GM18505 (cell line): Measurements from ENCODE around the gene KDM2A.

ENCODE experiments used
- ATAC-seq: cut with Tn5 transposase; IDR thresholded peaks from one replicate; pipeline ENCODE4 v1.9.1; 2021; ENCODE audit not compliant: unreplicated experiment
- POLR2A ChIP-seq: IDR thresholded peaks from 4 replicates; pipeline ENCODE4 v1.6.1; 2011; ENCODE audit warnings: borderline replicate concordance; ENCODE audit not compliant: insufficient read depth, insufficient read length; ENCODE audit errors: extremely low read depth

Gene KDM2A

GRCh38 chr11:67274768-67275605, 155.9 kb downstream of the KDM2A start:
- no peak for TF ChIP-seq POLR2A
- no peak for ATAC-seq

- no peak for TF ChIP-seq POLR2A
- ATAC-seq = no peak
Measured at GRCh38 chr11:67275606-67276409, 156.7 kb downstream of the KDM2A start.

DNA sequence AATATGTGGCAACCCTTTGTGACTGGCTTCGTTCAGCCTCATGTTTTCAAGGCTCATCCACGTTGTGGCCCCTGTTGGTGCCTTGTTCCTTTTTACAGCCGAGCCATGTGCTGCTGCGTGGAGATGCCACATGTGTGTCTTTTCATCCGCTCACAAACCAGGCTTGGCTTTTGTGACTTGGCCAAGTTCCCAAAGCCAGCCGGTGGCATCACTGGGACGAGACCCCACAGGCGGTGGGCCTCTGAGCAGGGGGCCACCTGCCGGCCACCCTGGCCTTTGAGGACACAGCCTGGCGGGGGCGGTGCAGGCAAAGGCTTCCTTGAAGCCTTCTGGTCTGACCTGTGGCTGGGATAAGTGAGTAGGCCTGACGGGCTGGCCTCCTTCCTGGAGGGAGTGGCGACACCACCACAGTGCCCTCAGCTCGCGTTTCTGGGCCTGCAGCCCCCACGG, 157.7 kb downstream of the KDM2A start:
- no peak for TF ChIP-seq POLR2A
- no peak for ATAC-seq

GRCh38 chr11:67277231-67277961, 158.3 kb downstream of the KDM2A start:
- peak; percentile 60 for TF ChIP-seq POLR2A
- ATAC-seq = peak; percentile 71

DNA sequence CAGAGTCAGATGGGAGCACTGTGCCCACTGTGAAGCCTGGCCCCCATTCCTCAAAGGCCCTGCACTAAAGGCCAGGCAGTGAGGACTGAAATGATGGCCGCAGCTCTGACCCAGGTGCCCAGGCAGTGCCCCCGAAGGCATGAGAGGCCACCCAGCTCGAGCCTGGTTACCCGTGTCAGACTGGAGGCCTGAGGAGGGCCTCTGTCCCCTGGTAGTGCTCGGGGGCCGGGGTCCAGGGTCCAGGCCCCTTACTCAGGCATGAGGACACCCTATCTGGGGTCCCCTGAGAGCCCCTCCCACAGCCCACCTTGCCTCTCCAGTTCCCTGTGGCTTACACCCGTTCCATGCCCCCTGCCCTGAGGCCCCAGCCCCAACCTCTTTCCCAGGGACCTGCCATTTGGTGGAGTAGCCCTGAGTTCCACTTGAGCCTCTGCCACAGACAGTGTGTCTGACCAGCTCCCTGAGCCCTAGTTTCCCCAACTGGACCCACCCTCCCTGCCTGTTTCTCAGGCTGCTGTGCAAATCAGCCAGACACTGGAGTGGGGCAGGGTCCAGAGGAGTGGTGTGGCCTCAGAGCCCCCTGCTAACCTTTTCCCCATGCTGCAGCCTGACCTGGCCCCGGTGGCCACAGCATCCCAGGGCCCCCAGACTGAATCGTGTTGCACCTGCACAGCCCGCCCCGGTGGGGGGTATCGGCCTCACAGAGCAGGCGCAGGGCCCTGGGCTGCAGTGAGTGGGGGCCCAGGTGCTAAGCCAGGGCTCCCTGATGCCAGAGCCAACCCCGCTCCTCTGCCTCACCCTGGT, 159.3 kb downstream of the KDM2A start:
- no peak for TF ChIP-seq POLR2A

DNA sequence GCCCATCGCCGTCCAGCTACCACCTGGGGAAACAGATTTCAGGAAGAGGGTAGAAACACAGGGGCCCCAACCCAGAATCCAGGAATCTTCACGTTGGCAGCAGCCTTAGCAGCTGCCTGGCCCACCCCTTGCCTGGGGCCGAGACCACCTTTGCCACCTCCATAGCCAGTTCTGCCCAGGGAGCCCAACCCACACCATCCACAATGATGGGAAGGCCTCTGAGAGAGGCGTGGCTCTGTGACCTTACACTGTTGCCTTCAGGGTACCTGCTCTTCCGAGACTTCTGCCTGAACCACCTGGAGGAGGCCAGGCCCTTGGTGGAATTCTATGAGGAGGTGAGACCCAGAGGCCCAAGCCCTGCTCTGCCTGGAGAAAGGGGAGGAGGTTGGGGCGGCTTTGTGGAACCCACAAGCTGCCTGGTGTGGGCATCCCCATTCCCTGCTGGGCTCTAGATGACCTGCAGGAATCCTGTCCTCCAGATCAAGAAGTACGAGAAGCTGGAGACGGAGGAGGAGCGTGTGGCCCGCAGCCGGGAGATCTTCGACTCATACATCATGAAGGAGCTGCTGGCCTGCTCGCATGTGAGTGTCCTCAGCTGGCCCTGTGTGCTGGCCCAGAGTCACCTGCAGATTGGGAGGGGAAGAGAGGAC, 160.0 kb downstream of the KDM2A start:
- no peak for TF ChIP-seq POLR2A
- ATAC-seq = no peak

More for the DNA sequence above, 159.3 kb downstream of the KDM2A start:
- ATAC-seq = no peak

- no peak for TF ChIP-seq POLR2A
- ATAC-seq = no peak
Measured at GRCh38 chr11:67279589-67280340, 160.7 kb downstream of the KDM2A start.

DNA sequence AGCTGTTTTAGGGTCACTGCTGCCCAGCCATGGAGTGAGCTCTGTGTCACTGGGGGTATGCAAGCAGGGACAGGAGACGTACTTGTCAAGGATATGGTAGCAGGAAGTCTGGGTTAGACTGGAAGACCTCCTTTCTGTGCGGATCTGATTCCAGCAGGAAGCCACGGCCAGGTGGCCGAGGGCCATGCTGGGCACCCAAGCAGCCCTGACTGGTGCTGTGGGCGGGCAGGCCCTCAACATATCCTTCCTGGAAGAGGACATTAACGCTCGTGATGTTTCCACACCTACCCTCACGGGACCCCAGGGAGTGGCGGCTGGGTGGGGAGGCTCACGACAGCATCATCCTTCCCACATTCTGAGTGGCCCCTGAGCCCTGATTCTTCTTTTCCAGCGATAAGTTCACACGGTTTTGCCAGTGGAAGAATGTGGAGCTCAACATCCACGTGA, 161.3 kb downstream of the KDM2A start:
- no peak for TF ChIP-seq POLR2A
- no peak for ATAC-seq

- no peak for ATAC-seq
- no peak for TF ChIP-seq POLR2A
Measured at GRCh38 chr11:67280788-67281551, 161.9 kb downstream of the KDM2A start.

- no peak for ATAC-seq
- no peak for TF ChIP-seq POLR2A
Measured at GRCh38 chr11:67281552-67282150, 162.6 kb downstream of the KDM2A start.
